ENCODE data around the gene CRIM1.
A peak's percentile ranks its signal among the peaks of the same experiment; 100 is the strongest.

The CRIM1 gene

GRCh38 chr2:36559221-36559942 lies 203.8 kb downstream of the CRIM1 start:
- no peak for DNase-seq

- DNase-seq, result no peak
These were observed 205.1 kb downstream of the CRIM1 start for GRCh38 chr2:36560726-36561125.

- peak; percentile 58 to 81 (median 71) for DNase-seq
These were observed 205.8 kb downstream of the CRIM1 start for GRCh38 chr2:36561237-36561944.

GRCh38 chr2:36562240-36562639 lies 206.7 kb downstream of the CRIM1 start:
- DNase-seq, result no peak

- DNase-seq, result peak in 2 of 4 experiments; percentile 20 to 36
These were observed 207.5 kb downstream of the CRIM1 start for GRCh38 chr2:36562973-36563532.

GRCh38 chr2:36564377-36564930 lies 208.9 kb downstream of the CRIM1 start:
- no peak for DNase-seq

- DNase-seq, result no peak
These were observed 210.1 kb downstream of the CRIM1 start for GRCh38 chr2:36565712-36566111.

GRCh38 chr2:36566887-36567286 lies 211.3 kb downstream of the CRIM1 start:
- DNase-seq, result no peak

GRCh38 chr2:36567711-36568408 lies 212.3 kb downstream of the CRIM1 start:
- no peak for DNase-seq

GRCh38 chr2:36568516-36569246 lies 213.1 kb downstream of the CRIM1 start:
- DNase-seq, result no peak

GRCh38 chr2:36569267-36569856 lies 213.8 kb downstream of the CRIM1 start:
- no peak for DNase-seq

- no peak for DNase-seq
These were observed 214.8 kb downstream of the CRIM1 start for GRCh38 chr2:36570416-36570815.

GRCh38 chr2:36572054-36572718 lies 216.6 kb downstream of the CRIM1 start:
- DNase-seq, result no peak

GRCh38 chr2:36572719-36573059 lies 217.1 kb downstream of the CRIM1 start:
- DNase-seq, result no peak

- no peak for DNase-seq
These were observed 217.6 kb downstream of the CRIM1 start for GRCh38 chr2:36573165-36573564.

- DNase-seq, result no peak
These were observed 219.0 kb downstream of the CRIM1 start for GRCh38 chr2:36574560-36574959.

- DNase-seq, result no peak
These were observed 222.3 kb downstream of the CRIM1 start for GRCh38 chr2:36577884-36578283.

- DNase-seq, result no peak
These were observed 223.0 kb downstream of the CRIM1 start for GRCh38 chr2:36578343-36579296.

GRCh38 chr2:36579297-36579664 lies 223.7 kb downstream of the CRIM1 start:
- DNase-seq, result no peak

GRCh38 chr2:36582538-36582937 lies 227.0 kb downstream of the CRIM1 start:
- DNase-seq, result no peak

Measured in suppressor macrophage (primary cell).